ENCODE results near the gene SLC22A31.

DNA sequence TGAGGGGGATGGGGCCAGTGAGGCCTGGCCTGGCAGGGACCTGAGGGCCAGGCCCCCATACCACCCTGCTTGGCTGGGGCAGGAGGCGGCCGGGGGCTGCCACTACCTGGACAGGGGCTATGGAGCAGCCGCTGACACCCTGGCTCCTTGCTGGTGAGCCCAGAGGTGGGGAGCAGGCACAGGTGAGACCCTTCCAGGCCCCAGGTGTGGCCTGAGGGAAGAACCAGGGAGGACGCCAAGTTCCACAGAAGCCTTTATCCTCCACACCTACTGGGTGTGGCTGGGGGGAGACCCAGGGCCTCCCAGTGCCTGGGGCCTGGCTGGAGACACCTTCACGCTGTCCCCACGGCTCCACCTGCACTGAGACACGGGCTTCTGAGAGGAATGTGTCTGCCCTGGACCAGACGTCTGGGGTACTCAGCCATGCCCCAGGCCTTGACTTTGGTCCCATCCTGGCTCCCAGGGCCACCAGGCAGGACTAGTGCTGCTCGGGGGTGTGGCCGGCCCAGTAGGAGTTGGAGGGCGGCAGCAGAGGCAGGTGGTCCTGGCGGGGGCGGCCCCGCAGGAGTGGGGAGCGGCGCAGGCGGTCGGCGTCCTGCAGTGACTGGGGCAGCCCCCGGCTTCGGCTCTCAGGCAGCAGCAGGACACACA is 4.7 kb downstream of the SLC22A31 start:
- TF ChIP-seq POLR2A (IDR thresholded peaks at IDR 0.05): no peak
- TF ChIP-seq CTCF (IDR thresholded peaks at IDR 0.05): no peak
- no peak for TF ChIP-seq EP300 (IDR thresholded peaks at IDR 0.05)
- TF ChIP-seq POLR2AphosphoS5 (IDR thresholded peaks at IDR 0.05): no peak
